OCI-LY3 (cell line): ENCODE measurements around the gene HIVEP3.

Experiments used
- H2AFZ ChIP-seq: fragments of 200-600, 300-600 bp; shearing (Covaris generic); 2 replicates; pipeline ENCODE4 v1.6.0; 2014; ENCODE audit warnings: antibody characterized with exemption, low read depth, low read length
- H3K27ac ChIP-seq: fragments of 200-600, 300-600 bp; sonication (generic); 2 replicates; pipeline ENCODE4 v1.5.1; 2014; ENCODE audit warnings: mild to moderate bottlenecking, low read length, moderate library complexity, mixed read lengths
- H3K27me3 ChIP-seq: fragments of 200-600, 300-600 bp; sonication (generic); 2 replicates; pipeline ENCODE4 v1.6.1; 2014; ENCODE audit warnings: low read depth, low read length, mixed read lengths
- H3K36me3 ChIP-seq: fragments of 200-600, 300-600 bp; sonication (generic); replicated peaks from 2 replicates; pipeline ENCODE3; 2014; ENCODE audit warnings: low read depth, low read length, mixed read lengths
- H3K4me1 ChIP-seq: fragments of 300-600, 200-600 bp; sonication (generic); 2 replicates; pipeline ENCODE4 v1.6.1; 2014; ENCODE audit warnings: low read length, mixed read lengths
- H3K4me2 ChIP-seq: fragments of 200-600, 300-600 bp; sonication (generic); 2 replicates; pipeline ENCODE4 v1.6.1; 2014; ENCODE audit warnings: low read length, mixed read lengths
- H3K4me3 ChIP-seq: fragments of 300-600, 200-600 bp; sonication (generic); 2 replicates; pipeline ENCODE4 v1.5.1; 2014; ENCODE audit warnings: antibody characterized with exemption, mild to moderate bottlenecking, low read length, moderate library complexity
- H3K79me2 ChIP-seq: fragments of 300-600, 200-600 bp; shearing (Covaris generic); 2 replicates; pipeline ENCODE4 v1.6.1; 2014; ENCODE audit warnings: mild to moderate bottlenecking, low read length, mixed read lengths
- H3K9ac ChIP-seq: fragments of 300-600, 200-600 bp; shearing (Covaris generic); 2 replicates; pipeline ENCODE4 v1.6.0; 2014; ENCODE audit warnings: mild to moderate bottlenecking, low read length, moderate library complexity
- H3K9me3 ChIP-seq: fragments of 200-600, 300-600 bp; shearing (Covaris generic); 2 replicates; pipeline ENCODE4 v1.6.1; 2014; ENCODE audit warnings: low read length, mixed read lengths; ENCODE audit not compliant: insufficient read depth
- H4K20me1 ChIP-seq: fragments of 200-600, 300-600 bp; sonication (generic); 2 replicates; pipeline ENCODE4 v1.6.1; 2016; ENCODE audit warnings: low read length, mixed read lengths; ENCODE audit not compliant: insufficient read depth
- EZH2phosphoT487 ChIP-seq: fragments of 200-600 bp; shearing (Covaris generic); IDR thresholded peaks from 2 replicates; pipeline ENCODE4 v1.6.1; 2018; ENCODE audit warnings: antibody characterized with exemption, mixed run types, low read depth
- TF ChIP-seq, protein P1 (sequence below): fragments of 200-600, 300-600 bp; sonication (generic); IDR thresholded peaks from 2 replicates; pipeline ENCODE4 v1.5.1; 2014; ENCODE audit warnings: antibody characterized with exemption, low read length, low read depth

Gene HIVEP3

DNA sequence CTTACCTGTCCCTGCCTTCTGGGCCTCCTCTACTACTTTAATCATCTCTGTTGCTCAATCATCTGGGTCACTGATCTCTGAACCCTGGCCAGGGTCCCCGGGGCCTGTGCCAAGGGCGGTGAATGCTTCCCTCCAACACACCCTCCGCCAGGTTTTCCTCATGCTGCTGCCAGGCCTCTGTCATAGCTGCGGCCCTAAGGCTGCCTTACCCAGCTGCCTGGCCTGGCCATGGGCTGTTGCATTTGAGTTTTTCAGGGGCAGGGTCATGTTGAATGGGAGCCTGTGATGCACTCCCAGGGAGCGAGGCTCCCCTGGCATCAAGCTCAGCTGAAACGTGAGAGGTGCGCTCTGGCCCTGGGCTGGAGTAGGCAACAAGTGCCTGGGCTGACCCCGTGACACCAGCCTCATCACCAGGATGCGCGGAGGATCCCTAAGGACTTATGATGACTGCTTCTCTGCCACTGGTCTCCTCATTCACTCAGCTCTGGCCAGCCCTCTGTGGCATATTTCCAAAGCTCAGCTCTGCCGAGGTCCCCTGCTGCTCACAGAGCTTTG is 441.8 kb downstream of the HIVEP3 start:
- TF ChIP-seq, protein P1, sequence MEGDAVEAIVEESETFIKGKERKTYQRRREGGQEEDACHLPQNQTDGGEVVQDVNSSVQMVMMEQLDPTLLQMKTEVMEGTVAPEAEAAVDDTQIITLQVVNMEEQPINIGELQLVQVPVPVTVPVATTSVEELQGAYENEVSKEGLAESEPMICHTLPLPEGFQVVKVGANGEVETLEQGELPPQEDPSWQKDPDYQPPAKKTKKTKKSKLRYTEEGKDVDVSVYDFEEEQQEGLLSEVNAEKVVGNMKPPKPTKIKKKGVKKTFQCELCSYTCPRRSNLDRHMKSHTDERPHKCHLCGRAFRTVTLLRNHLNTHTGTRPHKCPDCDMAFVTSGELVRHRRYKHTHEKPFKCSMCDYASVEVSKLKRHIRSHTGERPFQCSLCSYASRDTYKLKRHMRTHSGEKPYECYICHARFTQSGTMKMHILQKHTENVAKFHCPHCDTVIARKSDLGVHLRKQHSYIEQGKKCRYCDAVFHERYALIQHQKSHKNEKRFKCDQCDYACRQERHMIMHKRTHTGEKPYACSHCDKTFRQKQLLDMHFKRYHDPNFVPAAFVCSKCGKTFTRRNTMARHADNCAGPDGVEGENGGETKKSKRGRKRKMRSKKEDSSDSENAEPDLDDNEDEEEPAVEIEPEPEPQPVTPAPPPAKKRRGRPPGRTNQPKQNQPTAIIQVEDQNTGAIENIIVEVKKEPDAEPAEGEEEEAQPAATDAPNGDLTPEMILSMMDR = no peak
- TF ChIP-seq EZH2phosphoT487 = no peak
- Histone ChIP-seq H3K4me2 (no peak overlapping the region), H3K27ac (no peak overlapping the region), H3K27me3 (no peaks in the 10 kb centered on the region), H3K9me3 (no peaks in the 10 kb centered on the region), H4K20me1 (no peaks in the 10 kb centered on the region), H3K36me3 (no peaks in the 10 kb centered on the region), H3K4me1 (peaks cover 12% of the 10 kb centered on the region; the same call in 1 of the 2 replicates), H3K9ac (no peak overlapping the region), H3K4me3 (no peak overlapping the region), H2AFZ (no peak overlapping the region), H3K79me2 (no peaks in the 10 kb centered on the region)

GRCh38 chr1:41475859-41476567 is 442.7 kb downstream of the HIVEP3 start:
- Histone ChIP-seq H3K79me2 (no peaks in the 10 kb centered on the region), H3K4me1 (peaks cover 8% of the 10 kb centered on the region; the same call in 1 of the 2 replicates), H3K27me3 (no peaks in the 10 kb centered on the region), H3K36me3 (no peaks in the 10 kb centered on the region), H3K27ac (no peak overlapping the region), H3K9me3 (no peaks in the 10 kb centered on the region), H4K20me1 (no peaks in the 10 kb centered on the region), H2AFZ (no peak overlapping the region), H3K4me2 (no peak overlapping the region), H3K9ac (no peak overlapping the region), H3K4me3 (no peak overlapping the region)
- TF ChIP-seq EZH2phosphoT487 = no peak

DNA sequence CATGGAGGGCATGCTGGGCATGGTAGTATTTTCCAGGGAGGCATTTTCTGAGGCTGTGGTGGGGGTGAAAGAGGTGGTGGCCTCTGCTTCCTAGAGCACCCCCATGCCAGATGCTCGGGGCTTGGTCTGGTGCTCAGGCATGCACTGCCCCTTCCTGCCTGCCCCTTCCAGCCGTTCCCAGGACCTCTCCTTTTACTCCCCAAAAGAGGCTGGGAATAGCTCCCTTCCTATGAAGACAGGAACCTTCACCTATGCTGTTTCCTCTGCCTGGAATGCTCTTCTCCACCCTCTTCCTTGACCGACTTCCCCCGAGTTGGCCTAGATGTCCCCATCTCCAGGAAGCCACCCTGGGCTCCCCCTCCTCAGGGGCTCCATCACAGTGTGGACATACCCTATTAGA is 443.4 kb downstream of the HIVEP3 start:
- Histone ChIP-seq H3K9ac (no peak overlapping the region), H3K27ac (no peak overlapping the region), H3K4me1 (peaks cover 5% of the 10 kb centered on the region; the same call in 1 of the 2 replicates), H3K9me3 (no peaks in the 10 kb centered on the region), H3K36me3 (no peaks in the 10 kb centered on the region), H4K20me1 (no peaks in the 10 kb centered on the region), H3K4me2 (no peak overlapping the region), H2AFZ (no peak overlapping the region), H3K79me2 (no peaks in the 10 kb centered on the region), H3K27me3 (no peaks in the 10 kb centered on the region), H3K4me3 (no peak overlapping the region)
- TF ChIP-seq, protein P1 = no peak
- no peak for TF ChIP-seq EZH2phosphoT487

DNA sequence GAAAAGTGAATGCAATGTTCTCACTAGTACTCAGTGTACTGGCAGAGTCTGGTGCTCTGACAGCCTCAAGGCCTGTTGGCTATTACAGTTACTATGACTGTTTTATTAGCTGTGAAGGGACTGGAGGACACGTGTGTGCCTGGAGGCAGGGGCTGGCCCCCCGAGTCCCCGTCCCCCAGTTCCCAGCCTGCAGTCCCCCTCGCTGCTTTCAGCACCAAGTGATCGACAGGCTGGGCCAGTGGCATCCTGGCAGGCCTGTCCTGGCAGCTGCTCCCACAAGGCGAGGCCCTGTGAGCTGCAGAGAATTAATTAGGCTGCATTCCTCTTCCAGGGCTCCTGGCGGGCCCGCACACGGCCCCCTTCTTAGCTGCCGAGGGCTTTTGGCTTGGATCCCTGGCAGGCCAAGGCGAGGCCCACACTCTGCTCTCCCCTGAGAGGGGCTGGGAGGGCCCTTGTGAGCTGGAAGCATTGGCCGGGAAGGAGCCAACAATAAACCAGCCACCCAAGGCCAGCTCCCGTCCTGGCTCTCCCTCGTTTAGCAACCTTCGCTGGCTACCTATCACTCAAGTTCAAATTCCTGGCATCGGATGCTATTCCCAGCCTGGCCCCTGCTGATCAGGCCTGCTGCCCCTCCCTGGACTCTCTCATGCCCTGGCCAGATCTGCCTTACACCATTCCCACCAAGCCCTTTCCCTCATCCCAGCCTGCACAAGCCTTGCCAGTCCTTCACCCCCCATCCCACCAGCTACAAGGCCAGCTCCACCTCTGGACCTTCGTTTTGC is 444.0 kb downstream of the HIVEP3 start:
- H3K4me2 ChIP-seq = no peak overlapping the region
- no peak overlapping the region for H2AFZ ChIP-seq
- H3K4me1 ChIP-seq = peaks cover 5% of the 10 kb centered on the region; the same call in 1 of the 2 replicates
- H4K20me1 ChIP-seq = no peaks in the 10 kb centered on the region
- H3K36me3 ChIP-seq = no peaks in the 10 kb centered on the region
- no peaks in the 10 kb centered on the region for H3K27me3 ChIP-seq
- H3K27ac ChIP-seq = no peak overlapping the region
- no peaks in the 10 kb centered on the region for H3K79me2 ChIP-seq
- no peaks in the 10 kb centered on the region for H3K9me3 ChIP-seq
- H3K4me3 ChIP-seq = no peak overlapping the region
- H3K9ac ChIP-seq = no peak overlapping the region
- TF ChIP-seq, protein P1 = no peak
- no peak for TF ChIP-seq EZH2phosphoT487
